Measurements from ENCODE around the gene KIF26B.

The KIF26B gene

DNA sequence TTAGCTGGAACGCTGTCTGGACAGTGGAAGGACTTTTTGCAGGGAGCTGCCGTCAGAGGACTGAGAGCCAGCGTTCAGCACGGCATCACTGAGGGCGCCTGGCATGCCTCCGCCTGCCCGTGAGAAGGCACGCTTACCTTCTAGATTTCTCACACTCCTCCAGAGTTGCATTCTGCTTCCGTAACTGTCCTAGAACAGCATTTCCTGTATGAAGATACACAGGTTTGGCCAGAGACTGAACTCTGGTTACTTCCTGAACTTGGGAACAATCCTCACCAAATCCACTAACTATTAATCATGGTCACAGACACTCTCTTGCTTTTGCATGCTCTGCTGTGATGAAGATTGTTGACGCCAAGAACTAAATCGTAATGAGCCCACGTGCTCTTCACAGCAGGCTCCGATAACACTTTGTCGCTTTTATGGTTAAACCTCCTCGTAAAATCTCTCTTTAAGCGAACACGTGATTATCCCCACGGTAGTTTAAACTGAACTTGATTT, 93.5 kb downstream of the KIF26B start:
- Histone ChIP-seq H3F3A (ENCODE audit: insufficient read depth, low read length) (no peaks in the 10 kb centered on the region), H3K4me1 (ENCODE audit: insufficient read depth, low read length, severe bottlenecking) (no peaks in the 10 kb centered on the region), H3K79me2 (ENCODE audit: insufficient read depth, low read length) (no peaks in the 10 kb centered on the region), H4K20me1 (ENCODE audit: insufficient read depth, low read length) (no peaks in the 10 kb centered on the region), H3K36me3 (ENCODE audit: insufficient read depth, low read length) (no peaks in the 10 kb centered on the region), H3K4me3 (ENCODE audit: low read depth, low read length, poor library complexity, severe bottlenecking) (no peak overlapping the region), H2AFZ (ENCODE audit: low read length) (no peak overlapping the region), H3K9me2 (ENCODE audit: low read depth, low read length) (no peaks in the 10 kb centered on the region), H3K9ac (ENCODE audit: low read length) (no peak overlapping the region), H3K27ac (ENCODE audit: low read depth, low read length, poor library complexity, severe bottlenecking) (no peak overlapping the region), H3K27me3 (ENCODE audit: insufficient read depth, low read length) (no peaks in the 10 kb centered on the region), H3K4me2 (ENCODE audit: low read length) (no peak overlapping the region), H3K9me3 (ENCODE audit: low read length) (no peaks in the 10 kb centered on the region; the same call in 1 of the 2 replicates)
- no peak for TF ChIP-seq EZH2 (IDR thresholded peaks at IDR 0.05; ENCODE audit: borderline replicate concordance, low read length)
- TF ChIP-seq CTCF (IDR thresholded peaks at IDR 0.05; ENCODE audit: low read length), result no peak

- no peaks in the 10 kb centered on the region for H3K27me3 ChIP-seq (ENCODE audit: insufficient read depth, low read length)
- no peaks in the 10 kb centered on the region for H3K79me2 ChIP-seq (ENCODE audit: insufficient read depth, low read length)
- H3K36me3 ChIP-seq (ENCODE audit: insufficient read depth, low read length), result no peaks in the 10 kb centered on the region
- no peak overlapping the region for H3K4me2 ChIP-seq (ENCODE audit: low read length)
- no peak overlapping the region for H3K9ac ChIP-seq (ENCODE audit: low read length)
- no peaks in the 10 kb centered on the region for H4K20me1 ChIP-seq (ENCODE audit: insufficient read depth, low read length)
- no peak overlapping the region for H3K4me3 ChIP-seq (ENCODE audit: low read depth, low read length, poor library complexity, severe bottlenecking)
- H3K9me3 ChIP-seq (ENCODE audit: low read length), result no peaks in the 10 kb centered on the region; the same call in 1 of the 2 replicates
- no peak overlapping the region for H2AFZ ChIP-seq (ENCODE audit: low read length)
- no peaks in the 10 kb centered on the region for H3K4me1 ChIP-seq (ENCODE audit: insufficient read depth, low read length, severe bottlenecking)
- no peak for TF ChIP-seq CTCF (IDR thresholded peaks at IDR 0.05; ENCODE audit: low read length)
- no peaks in the 10 kb centered on the region for H3K9me2 ChIP-seq (ENCODE audit: low read depth, low read length)
- H3F3A ChIP-seq (ENCODE audit: insufficient read depth, low read length), result no peaks in the 10 kb centered on the region
- H3K27ac ChIP-seq (ENCODE audit: low read depth, low read length, poor library complexity, severe bottlenecking), result no peak overlapping the region
Measured at GRCh38 chr1:245255783-245256182, 101.0 kb downstream of the KIF26B start.

DNA sequence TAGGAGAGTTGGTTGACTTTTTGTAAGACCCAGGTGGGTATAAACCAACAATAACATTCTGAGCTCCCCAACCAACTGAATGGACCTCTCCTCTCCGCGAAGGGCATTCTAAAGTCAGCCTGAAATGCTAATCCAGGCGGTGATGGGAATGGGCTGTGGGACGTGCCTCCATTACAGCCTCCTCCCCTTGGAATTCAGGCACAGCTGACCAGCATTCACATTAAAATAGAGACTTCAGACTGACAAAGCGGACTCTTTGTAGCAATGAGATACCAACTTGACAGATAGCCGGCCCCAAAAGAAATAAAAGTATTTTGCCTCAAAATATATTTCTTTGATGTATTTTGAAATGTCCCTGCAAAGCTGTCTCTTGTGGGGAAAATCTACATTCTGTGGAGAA, 101.7 kb downstream of the KIF26B start:
- no peaks in the 10 kb centered on the region for H3K9me3 ChIP-seq (ENCODE audit: low read length)
- no peak overlapping the region for H3K4me2 ChIP-seq (ENCODE audit: low read length)
- H4K20me1 ChIP-seq (ENCODE audit: insufficient read depth, low read length), result no peaks in the 10 kb centered on the region
- no peak overlapping the region for H3K27ac ChIP-seq (ENCODE audit: low read depth, low read length, poor library complexity, severe bottlenecking)
- H3K79me2 ChIP-seq (ENCODE audit: insufficient read depth, low read length), result no peaks in the 10 kb centered on the region
- no peak overlapping the region for H2AFZ ChIP-seq (ENCODE audit: low read length)
- H3K9me2 ChIP-seq (ENCODE audit: low read depth, low read length), result no peaks in the 10 kb centered on the region
- no peaks in the 10 kb centered on the region for H3K27me3 ChIP-seq (ENCODE audit: insufficient read depth, low read length)
- no peaks in the 10 kb centered on the region for H3K4me1 ChIP-seq (ENCODE audit: insufficient read depth, low read length, severe bottlenecking)
- no peak overlapping the region for H3K4me3 ChIP-seq (ENCODE audit: low read depth, low read length, poor library complexity, severe bottlenecking)
- H3K9ac ChIP-seq (ENCODE audit: low read length), result no peak overlapping the region
- H3K36me3 ChIP-seq (ENCODE audit: insufficient read depth, low read length), result no peaks in the 10 kb centered on the region
- no peak for TF ChIP-seq EZH2 (IDR thresholded peaks at IDR 0.05; ENCODE audit: borderline replicate concordance, low read length)
- no peaks in the 10 kb centered on the region for H3F3A ChIP-seq (ENCODE audit: insufficient read depth, low read length)

DNA sequence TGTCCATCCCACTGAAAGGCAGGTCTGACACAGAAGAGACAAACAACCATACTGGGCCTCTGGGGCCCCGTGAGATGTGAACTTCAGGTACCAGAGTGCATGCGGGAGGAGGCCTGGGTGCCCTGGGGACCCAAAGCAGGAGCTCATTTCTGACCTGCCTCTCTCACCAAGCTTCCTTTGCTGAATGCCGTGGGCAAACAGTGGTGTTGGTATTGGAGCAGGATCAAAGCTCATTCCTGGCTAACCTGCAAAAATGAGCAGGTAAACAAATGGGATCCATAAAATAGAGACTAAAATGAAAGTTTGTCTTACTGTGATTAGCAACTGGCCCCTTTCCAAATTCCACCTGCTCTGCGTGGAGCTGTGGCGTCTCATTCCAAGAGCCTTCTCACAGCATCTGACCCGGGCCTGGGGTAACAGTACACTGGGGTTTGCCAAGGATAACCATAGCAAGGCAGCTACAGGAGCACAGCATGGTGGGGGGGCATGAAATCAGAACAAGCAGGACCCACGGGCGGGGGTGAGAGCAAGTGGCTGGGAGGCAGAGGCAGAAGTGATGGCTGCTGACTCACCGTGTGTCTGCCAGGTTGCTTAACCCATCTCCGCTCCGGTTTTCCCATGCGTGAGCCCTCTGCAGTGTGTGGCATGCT, 103.6 kb downstream of the KIF26B start:
- TF ChIP-seq CTCF (IDR thresholded peaks at IDR 0.05; ENCODE audit: low read length), result no peak
- no peak for TF ChIP-seq EZH2 (IDR thresholded peaks at IDR 0.05; ENCODE audit: borderline replicate concordance, low read length)
- Histone ChIP-seq H3K79me2 (ENCODE audit: insufficient read depth, low read length) (no peaks in the 10 kb centered on the region), H3K9ac (ENCODE audit: low read length) (no peak overlapping the region), H2AFZ (ENCODE audit: low read length) (no peak overlapping the region), H3F3A (ENCODE audit: insufficient read depth, low read length) (no peaks in the 10 kb centered on the region), H4K20me1 (ENCODE audit: insufficient read depth, low read length) (no peaks in the 10 kb centered on the region), H3K27ac (ENCODE audit: low read depth, low read length, poor library complexity, severe bottlenecking) (no peak overlapping the region), H3K27me3 (ENCODE audit: insufficient read depth, low read length) (no peaks in the 10 kb centered on the region), H3K9me2 (ENCODE audit: low read depth, low read length) (no peaks in the 10 kb centered on the region), H3K4me3 (ENCODE audit: low read depth, low read length, poor library complexity, severe bottlenecking) (no peak overlapping the region), H3K9me3 (ENCODE audit: low read length) (no peaks in the 10 kb centered on the region), H3K36me3 (ENCODE audit: insufficient read depth, low read length) (no peaks in the 10 kb centered on the region), H3K4me1 (ENCODE audit: insufficient read depth, low read length, severe bottlenecking) (no peaks in the 10 kb centered on the region), H3K4me2 (ENCODE audit: low read length) (no peak overlapping the region)
